ENCODE results near the gene PKN2. TPM values are rescaled to one million over a fixed set of nuclear protein-coding genes. Genes with fewer than 3 reads are reported as not detected.

PKN2 gene
- total RNA-seq, 4 donors from 2014 or later = 47.5 to 89.9 (median 55.5) TPM

GRCh38 chr1:88768816-88769215, 84.7 kb downstream of the PKN2 start:
- no peak overlapping the region for H3K4me3 ChIP-seq (replicated peaks in 1 of 3)
- WGBS, 2 donors = 90 to 96% methylated on average over 5 of the region's 5 CpGs
- H3K9me3 ChIP-seq = no peaks in the 10 kb centered on the region
- DNase-seq = no peak
- H3K27ac ChIP-seq = no peak overlapping the region
- H3K27me3 ChIP-seq = no peaks in the 10 kb centered on the region
- intact Hi-C loops (cut with DNase I) = no loop called here
- TF ChIP-seq POLR2A (IDR thresholded peaks at IDR 0.05) (no peak), CTCF (IDR thresholded peaks at IDR 0.05) (no peak)
- H3K36me3 ChIP-seq = no peaks in the 10 kb centered on the region
- no peaks in the 10 kb centered on the region for H3K4me1 ChIP-seq

- WGBS, 2 donors = 94 to 95% methylated on average over 3 of the region's 3 CpGs
- no peak overlapping the region for H3K27ac ChIP-seq
- no peak for DNase-seq
- H3K4me3 ChIP-seq (replicated peaks in 1 of 3) = no peak overlapping the region
- no peaks in the 10 kb centered on the region for H3K9me3 ChIP-seq
- no peaks in the 10 kb centered on the region for H3K4me1 ChIP-seq
- TF ChIP-seq CTCF (IDR thresholded peaks at IDR 0.05) (no peak), POLR2A (IDR thresholded peaks at IDR 0.05) (no peak)
- no peaks in the 10 kb centered on the region for H3K27me3 ChIP-seq
- H3K36me3 ChIP-seq = peaks cover 0 to 5% of the 10 kb centered on the region in 2 donors
- intact Hi-C loops (cut with DNase I) = no loop called here
Observed at GRCh38 chr1:88773540-88774150, 89.6 kb downstream of the PKN2 start.

GRCh38 chr1:88774151-88774556, 90.1 kb downstream of the PKN2 start:
- Histone ChIP-seq H3K27me3 (no peaks in the 10 kb centered on the region), H3K9me3 (no peaks in the 10 kb centered on the region), H3K4me1 (no peaks in the 10 kb centered on the region), H3K36me3 (peaks cover 0 to 8% of the 10 kb centered on the region in 2 donors), H3K27ac (no peak overlapping the region), H3K4me3 (replicated peaks in 1 of 3) (no peak overlapping the region)
- TF ChIP-seq CTCF (IDR thresholded peaks at IDR 0.05) (no peak), POLR2A (IDR thresholded peaks at IDR 0.05) (no peak)
- 90 to 91% methylated on average over 1 of the region's 1 CpG for WGBS, 2 donors
- intact Hi-C loops (cut with DNase I) = no loop called here
- DNase-seq = no peak

GRCh38 chr1:88777604-88778149, 93.6 kb downstream of the PKN2 start:
- Histone ChIP-seq H3K4me1 (no peaks in the 10 kb centered on the region), H3K9me3 (no peaks in the 10 kb centered on the region), H3K27me3 (no peaks in the 10 kb centered on the region), H3K4me3 (replicated peaks in 1 of 3) (no peak overlapping the region), H3K27ac (no peak overlapping the region), H3K36me3 (peaks cover 0 to 8% of the 10 kb centered on the region in 2 donors)
- DNase-seq = no peak
- TF ChIP-seq CTCF (IDR thresholded peaks at IDR 0.05) (no peak), POLR2A (IDR thresholded peaks at IDR 0.05) (no peak)
- intact Hi-C loops (cut with DNase I) = no loop called here
- WGBS, 2 donors = 77 to 80% methylated on average over 3 of the region's 3 CpGs

- Histone ChIP-seq H3K36me3 (peaks cover 0 to 8% of the 10 kb centered on the region in 2 donors), H3K27ac (no peak overlapping the region), H3K27me3 (no peaks in the 10 kb centered on the region), H3K4me1 (no peaks in the 10 kb centered on the region), H3K4me3 (replicated peaks in 1 of 3) (no peak overlapping the region), H3K9me3 (no peaks in the 10 kb centered on the region)
- no peak for DNase-seq
- intact Hi-C loops (cut with DNase I) = no loop called here
- TF ChIP-seq POLR2A (IDR thresholded peaks at IDR 0.05) (no peak), CTCF (IDR thresholded peaks at IDR 0.05) (no peak)
Observed at GRCh38 chr1:88779880-88780279, 95.8 kb downstream of the PKN2 start.

Data from thyroid gland (tissue), 4 donors.